GM13977 (cell line): Measurements from ENCODE around the gene ACSF3.

Experiments used
- DNase-seq: peaks from one replicate; pipeline ENCODE4 v3.0.0; 2012; ENCODE audit warnings: low spot score
- CTCF ChIP-seq: IDR thresholded peaks from 2 replicates; pipeline ENCODE4 v1.5.1; 2012; ENCODE audit warnings: mild to moderate bottlenecking, control low read depth; ENCODE audit not compliant: insufficient read depth; ENCODE audit errors: extremely low read depth, missing control alignments
- in situ Hi-C: fragments of 300-500 bp; cut with MboI; formaldehyde crosslinking; loops from one replicate; pipeline ENCODE4 v1.12.0; 2022; ENCODE audit warnings: low sequenced_read_pairs, low pct_unique_long_range_greater_than_20kb, mixed read lengths, inconsistent platforms; ENCODE audit not compliant: unreplicated experiment

The ACSF3 gene

GRCh38 chr16:89142474-89143195 lies 49.0 kb downstream of the ACSF3 start:
- DNase-seq: no peak
- in situ Hi-C loops: no loop called here
- TF ChIP-seq CTCF: no peak

DNA sequence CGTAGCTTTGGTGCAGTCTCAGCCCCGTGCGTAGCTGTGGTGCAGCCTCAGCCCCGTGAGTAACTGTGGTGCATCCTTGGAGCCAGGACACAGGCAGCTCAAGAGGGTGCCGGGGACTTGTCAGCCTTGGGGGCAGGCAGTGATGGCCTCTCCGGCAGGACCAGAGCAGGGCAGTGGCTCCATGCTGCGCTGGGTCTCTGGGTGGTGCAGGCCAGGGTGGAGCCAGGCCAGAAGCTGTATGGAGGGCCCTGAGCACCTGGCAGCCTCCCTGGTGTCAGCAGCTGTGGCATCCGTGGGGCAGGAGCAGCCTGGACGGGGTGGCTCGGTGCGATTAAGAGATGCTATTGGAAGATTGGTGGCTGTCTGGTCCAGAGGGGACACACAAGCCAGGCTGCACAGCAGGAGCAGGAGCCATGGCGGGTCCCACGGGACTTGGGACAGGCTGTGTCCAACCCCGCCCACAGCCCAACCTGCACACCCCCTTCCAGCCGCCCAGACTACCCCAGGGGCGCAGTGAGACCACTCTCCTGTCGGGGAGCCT lies 49.6 kb downstream of the ACSF3 start:
- DNase-seq: no peak
- no peak for TF ChIP-seq CTCF
- in situ Hi-C loops: no loop called here

DNA sequence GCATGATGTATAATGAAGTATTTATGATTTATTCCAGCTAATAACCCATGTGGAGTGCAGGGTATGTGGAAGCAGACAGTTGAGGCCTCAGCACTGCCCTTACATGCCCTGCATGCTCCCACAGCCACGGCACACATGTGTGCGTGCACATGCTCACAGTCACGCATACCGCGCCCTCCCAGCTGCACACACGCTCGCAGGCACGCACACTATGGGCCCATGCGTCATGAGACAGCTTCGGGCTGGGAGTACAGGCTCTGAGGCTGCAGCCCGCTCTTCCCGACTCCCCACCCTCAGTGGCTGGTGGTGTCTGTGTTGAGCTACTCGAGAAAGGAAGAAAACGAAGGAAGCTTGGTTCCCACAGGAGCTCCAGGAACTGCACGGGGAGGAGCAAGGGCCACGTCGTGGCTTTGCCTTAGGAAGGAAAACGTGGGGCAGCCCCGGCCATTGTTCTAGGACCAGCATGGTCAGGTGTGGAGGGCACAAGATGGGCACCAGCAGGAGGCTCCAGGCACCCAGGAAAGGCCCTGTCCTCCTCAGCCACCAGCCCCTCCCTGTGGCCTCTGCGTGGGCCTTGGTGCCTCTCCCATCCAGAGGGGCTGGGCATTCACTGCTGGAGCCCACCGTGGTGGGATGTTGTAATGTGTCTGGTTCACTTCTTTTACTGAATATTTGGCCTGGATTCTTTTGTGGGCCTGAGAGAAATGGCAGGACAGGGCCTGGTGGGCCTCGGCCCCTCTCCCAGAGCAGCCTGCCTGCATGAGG lies 50.4 kb downstream of the ACSF3 start:
- TF ChIP-seq CTCF: no peak
- in situ Hi-C loops: no loop called here
- DNase-seq: no peak

GRCh38 chr16:89144681-89145080 lies 51.0 kb downstream of the ACSF3 start:
- in situ Hi-C loops: no loop called here
- DNase-seq: no peak
- no peak for TF ChIP-seq CTCF

GRCh38 chr16:89145406-89146161 lies 51.9 kb downstream of the ACSF3 start:
- DNase-seq: no peak
- TF ChIP-seq CTCF: no peak
- in situ Hi-C loops: no loop called here
